Measurements from ENCODE around the gene ZNF717.
"Not testable (repeated sequence)": the region's sequence is repeated elsewhere in the genome, so short reads cannot be mapped to it uniquely, and the experiment has no call there.

- TF ChIP-seq, protein P1, sequence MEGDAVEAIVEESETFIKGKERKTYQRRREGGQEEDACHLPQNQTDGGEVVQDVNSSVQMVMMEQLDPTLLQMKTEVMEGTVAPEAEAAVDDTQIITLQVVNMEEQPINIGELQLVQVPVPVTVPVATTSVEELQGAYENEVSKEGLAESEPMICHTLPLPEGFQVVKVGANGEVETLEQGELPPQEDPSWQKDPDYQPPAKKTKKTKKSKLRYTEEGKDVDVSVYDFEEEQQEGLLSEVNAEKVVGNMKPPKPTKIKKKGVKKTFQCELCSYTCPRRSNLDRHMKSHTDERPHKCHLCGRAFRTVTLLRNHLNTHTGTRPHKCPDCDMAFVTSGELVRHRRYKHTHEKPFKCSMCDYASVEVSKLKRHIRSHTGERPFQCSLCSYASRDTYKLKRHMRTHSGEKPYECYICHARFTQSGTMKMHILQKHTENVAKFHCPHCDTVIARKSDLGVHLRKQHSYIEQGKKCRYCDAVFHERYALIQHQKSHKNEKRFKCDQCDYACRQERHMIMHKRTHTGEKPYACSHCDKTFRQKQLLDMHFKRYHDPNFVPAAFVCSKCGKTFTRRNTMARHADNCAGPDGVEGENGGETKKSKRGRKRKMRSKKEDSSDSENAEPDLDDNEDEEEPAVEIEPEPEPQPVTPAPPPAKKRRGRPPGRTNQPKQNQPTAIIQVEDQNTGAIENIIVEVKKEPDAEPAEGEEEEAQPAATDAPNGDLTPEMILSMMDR (IDR thresholded peaks at IDR 0.05) = not testable (repeated sequence)
- TF ChIP-seq POLR2A, EP300 (IDR thresholded peaks at IDR 0.05): not testable (repeated sequence)
Measured at GRCh38 chr3:75816287-75817180, 31.2 kb upstream of the ZNF717 start.
